ENCODE measurements around the gene THY1.
"Not testable (repeated sequence)": the region's sequence is repeated elsewhere in the genome, so short reads cannot be mapped to it uniquely, and the experiment has no call there.

Gene THY1

DNA sequence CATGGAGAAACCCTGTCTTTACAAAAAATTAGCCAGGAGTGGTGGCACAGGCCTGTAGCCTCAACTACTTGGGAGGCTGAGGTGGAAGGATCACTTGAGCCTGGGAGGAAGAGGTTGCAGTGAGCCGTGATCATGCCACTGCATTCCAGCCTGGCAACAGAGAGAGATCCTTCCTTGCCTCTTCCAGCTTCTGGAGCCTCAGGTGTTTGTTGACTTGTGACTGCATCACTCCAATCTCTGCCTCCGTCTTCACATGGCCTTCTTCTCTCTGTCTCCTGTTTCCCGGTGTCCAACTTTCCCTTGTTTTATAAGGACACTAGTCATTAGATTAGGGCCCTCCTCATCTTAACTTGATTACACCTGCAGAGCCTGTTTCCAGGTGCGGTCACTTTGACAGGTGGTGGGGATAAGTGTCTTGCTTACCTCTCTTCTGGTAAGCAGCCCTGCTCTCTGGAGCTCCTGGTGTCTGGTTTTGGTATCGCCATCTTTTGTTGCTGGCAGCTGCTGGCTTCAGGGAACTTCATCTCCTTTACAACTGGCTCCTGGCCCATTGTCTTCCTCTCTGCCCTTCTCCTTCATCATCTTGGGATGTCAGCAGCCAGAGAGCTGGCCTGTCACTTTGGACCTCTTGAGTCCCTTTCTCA is 33.2 kb downstream of the THY1 start:
- TF ChIP-seq, protein P1, sequence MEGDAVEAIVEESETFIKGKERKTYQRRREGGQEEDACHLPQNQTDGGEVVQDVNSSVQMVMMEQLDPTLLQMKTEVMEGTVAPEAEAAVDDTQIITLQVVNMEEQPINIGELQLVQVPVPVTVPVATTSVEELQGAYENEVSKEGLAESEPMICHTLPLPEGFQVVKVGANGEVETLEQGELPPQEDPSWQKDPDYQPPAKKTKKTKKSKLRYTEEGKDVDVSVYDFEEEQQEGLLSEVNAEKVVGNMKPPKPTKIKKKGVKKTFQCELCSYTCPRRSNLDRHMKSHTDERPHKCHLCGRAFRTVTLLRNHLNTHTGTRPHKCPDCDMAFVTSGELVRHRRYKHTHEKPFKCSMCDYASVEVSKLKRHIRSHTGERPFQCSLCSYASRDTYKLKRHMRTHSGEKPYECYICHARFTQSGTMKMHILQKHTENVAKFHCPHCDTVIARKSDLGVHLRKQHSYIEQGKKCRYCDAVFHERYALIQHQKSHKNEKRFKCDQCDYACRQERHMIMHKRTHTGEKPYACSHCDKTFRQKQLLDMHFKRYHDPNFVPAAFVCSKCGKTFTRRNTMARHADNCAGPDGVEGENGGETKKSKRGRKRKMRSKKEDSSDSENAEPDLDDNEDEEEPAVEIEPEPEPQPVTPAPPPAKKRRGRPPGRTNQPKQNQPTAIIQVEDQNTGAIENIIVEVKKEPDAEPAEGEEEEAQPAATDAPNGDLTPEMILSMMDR (IDR thresholded peaks at IDR 0.05; ENCODE audit: low read length, missing control alignments), result peak; percentile 44
- DNase-seq (ENCODE audit: low read depth), result no peak
- H3K4me3 ChIP-seq (replicated peaks; ENCODE audit: low read depth, low read length), result no peak overlapping the region

DNA sequence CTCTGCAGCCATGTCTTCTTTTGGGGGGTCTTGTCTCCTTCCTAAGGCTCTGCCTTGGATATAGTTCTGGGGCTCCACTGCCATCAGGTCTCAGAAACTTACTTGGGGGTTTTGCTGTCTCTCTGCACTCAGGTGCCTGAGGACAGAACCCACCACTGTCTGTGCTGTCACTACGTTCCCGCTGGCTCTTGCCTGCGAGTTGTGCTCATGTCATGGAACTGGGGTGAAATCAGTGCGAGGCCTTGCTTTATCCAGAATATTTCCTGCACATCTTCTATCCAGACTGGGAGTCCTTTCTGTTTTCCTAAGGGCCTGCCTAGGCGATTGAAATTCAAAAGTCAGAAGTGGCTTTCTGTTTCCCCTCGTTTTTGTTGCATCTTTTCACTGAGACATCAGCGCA is 34.9 kb downstream of the THY1 start:
- TF ChIP-seq, protein P1 (IDR thresholded peaks at IDR 0.05; ENCODE audit: low read length, missing control alignments), result no peak
- H3K4me3 ChIP-seq (replicated peaks; ENCODE audit: low read depth, low read length), result no peak overlapping the region
- DNase-seq (ENCODE audit: low read depth), result no peak

DNA sequence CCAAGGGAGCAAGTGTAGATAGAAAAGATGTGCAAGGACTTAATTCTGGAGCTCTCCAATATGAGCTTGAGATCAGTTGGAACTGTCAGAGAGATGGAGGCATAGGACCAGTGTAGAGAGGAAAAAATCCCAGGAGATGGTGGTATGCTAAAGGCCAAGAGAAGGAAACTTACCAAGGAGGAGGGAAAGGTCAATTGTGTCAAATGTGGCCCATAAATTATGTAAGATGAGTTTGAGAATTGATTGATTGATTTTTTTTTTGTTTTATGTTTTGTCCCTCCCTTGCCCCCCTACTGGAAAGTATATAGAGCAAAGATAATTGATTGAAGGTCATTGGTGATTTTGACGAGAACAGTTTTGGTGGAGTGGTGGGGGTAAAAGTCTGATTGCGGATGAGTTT is 38.6 kb downstream of the THY1 start:
- H3K4me3 ChIP-seq (replicated peaks; ENCODE audit: low read depth, low read length), result no peak overlapping the region
- TF ChIP-seq, protein P1 (IDR thresholded peaks at IDR 0.05; ENCODE audit: low read length, missing control alignments), result no peak
- no peak for DNase-seq (ENCODE audit: low read depth)

DNA sequence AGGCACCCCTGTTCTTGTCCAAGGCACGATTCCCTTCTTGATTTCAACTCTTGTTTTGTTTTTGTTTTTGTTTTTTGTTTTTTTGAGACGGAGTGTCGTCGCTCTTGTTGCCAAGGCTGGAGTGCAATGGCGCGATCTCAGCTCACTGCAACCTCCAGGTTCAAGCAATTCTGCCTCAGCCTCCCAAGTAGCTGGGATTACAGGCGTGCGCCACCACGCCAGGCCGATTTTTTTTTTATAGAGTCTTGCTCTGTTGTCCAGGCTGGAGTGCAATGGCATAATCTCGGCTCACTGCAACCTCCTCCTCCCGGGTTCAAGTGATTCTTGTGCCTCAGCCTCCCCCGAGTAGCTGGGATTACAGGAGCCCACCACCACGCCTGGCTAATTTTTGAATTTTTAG is 40.5 kb downstream of the THY1 start:
- not testable (repeated sequence) for DNase-seq (ENCODE audit: low read depth); H3K4me3 ChIP-seq (replicated peaks; ENCODE audit: low read depth, low read length)

DNA sequence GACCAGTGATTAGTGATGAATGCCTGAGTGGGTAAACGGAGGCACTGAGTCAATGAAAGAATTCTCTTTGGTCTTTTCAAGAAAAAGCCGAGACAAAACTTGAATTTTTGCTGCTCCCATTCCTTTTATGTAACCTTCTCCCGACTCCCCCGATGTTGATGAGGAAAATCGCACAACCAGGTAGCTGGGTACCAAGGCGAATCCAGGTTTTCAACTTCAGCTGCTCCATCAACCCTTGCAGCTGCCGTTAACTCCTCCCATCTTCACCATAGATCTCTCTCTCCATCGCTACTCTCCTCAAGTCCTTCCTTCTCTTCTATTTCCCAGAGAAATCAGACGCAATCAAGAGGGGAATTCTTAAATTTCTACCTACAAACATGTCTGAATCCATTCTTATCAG is 40.9 kb downstream of the THY1 start:
- no peak for DNase-seq (ENCODE audit: low read depth)
- H3K4me3 ChIP-seq (replicated peaks; ENCODE audit: low read depth, low read length), result peak overlapping the region; percentile 58
- TF ChIP-seq, protein P1 (IDR thresholded peaks at IDR 0.05; ENCODE audit: low read length, missing control alignments), result no peak

DNA sequence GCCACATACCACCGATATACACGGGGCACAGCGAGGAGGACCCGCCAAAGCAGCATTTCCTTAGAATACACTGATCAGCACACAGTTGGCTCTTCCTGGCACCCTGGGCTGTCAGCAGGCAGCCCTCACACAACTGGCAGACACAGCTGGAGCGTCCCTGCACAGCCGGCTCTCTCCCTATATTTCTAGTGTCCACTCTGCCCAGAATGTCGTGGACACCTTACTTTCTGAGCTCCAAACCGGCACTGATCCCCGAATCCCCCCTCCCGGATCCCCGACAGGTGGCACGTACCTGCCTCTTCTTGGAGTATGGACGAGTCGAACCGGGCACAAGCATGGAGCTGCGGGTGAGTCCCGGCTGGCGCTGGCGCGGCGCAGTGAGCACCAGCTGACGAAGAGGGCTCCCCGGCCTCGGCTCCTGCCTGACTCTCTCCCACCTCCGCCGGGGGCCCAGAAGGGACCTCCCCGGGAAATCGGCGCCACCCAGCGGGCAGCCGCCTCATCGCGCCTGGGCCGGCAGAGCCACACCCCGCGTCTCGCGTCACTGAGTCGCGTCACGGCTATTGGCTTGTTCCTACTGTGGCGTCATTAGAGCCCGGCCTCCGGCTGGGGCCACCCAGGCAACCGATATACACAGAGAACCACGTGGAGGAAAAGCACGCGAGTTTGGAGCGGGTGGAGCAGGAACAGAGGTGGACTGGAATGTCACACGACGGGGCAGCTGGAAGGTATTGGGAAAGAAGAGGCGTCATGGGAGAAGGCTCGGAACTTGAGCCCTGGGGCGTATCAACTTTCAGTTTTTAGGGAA is 41.6 kb downstream of the THY1 start, which contains the start of gene USP2:
Gene USP2 (minus strand): TSS at position 510 of the 808 bp plus-strand sequence. CDS start 8,210 bp downstream, outside the sequence.
- peak within 1 kb of the TSS; percentile 58 for H3K4me3 ChIP-seq (replicated peaks; ENCODE audit: low read depth, low read length)
- DNase-seq (ENCODE audit: low read depth), result peak; percentile 96
- TF ChIP-seq, protein P1 (IDR thresholded peaks at IDR 0.05; ENCODE audit: low read length, missing control alignments), result peak; percentile 65

DNA sequence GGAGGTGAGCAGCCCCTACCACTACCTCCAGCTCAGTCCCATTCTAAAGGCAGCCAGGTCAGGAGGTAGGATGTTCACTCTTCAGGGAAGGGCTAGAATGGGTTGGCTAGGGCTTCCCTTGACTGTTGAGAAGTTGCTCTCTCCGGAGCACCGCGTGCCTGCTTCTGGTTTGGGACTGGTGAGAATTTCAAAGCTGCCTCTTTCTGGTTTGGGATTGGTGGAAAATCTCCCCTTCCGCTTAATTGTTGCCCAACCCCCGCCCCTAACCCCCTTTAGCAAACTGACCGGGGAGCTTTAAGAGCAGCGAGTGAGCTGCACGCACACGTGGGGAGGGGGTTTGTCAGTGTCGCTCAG is 42.2 kb downstream of the THY1 start:
- TF ChIP-seq, protein P1 (IDR thresholded peaks at IDR 0.05; ENCODE audit: low read length, missing control alignments), result no peak
- no peak for DNase-seq (ENCODE audit: low read depth)
- H3K4me3 ChIP-seq (replicated peaks; ENCODE audit: low read depth, low read length), result peak overlapping the region; percentile 58

Measured in fibroblast of pulmonary artery (primary cell).